GM19328 (cell line): Measurements from ENCODE around the gene APAF1.
"Not testable (repeated sequence)": the region's sequence is repeated elsewhere in the genome, so short reads cannot be mapped to it uniquely, and the experiment has no call there.

Experiments used
- ATAC-seq: cut with Tn5 transposase; IDR thresholded peaks from one replicate; pipeline ENCODE4 v1.9.1; 2021; ENCODE audit warnings: mild to moderate bottlenecking, moderate library complexity; ENCODE audit not compliant: unreplicated experiment

Gene APAF1

GRCh38 chr12:98754095-98754494 is 109.0 kb downstream of the APAF1 start:
- peak; percentile 99 for ATAC-seq

DNA sequence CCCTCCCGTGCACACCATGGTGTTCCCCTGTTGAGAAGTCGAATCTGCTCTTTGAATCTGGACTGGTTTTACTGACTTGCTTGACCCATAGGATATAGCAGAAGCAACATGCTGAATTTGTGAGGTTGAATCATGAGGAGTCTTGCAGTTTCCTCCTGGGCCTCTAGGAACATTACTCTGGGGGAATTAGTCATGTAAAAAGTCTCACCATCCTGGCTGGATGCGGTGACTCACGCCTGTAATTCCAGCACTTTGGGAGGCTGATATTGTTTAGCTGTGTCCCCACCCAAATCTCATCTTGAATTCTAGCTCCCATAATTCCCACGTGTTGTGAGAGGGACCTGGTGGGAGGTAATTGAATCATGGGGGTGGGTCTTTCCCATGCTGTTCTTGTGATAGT is 110.8 kb downstream of the APAF1 start:
- ATAC-seq: not testable (repeated sequence)

GRCh38 chr12:98757455-98757854 is 112.4 kb downstream of the APAF1 start:
- ATAC-seq: no peak

- ATAC-seq: no peak
These were observed 113.2 kb downstream of the APAF1 start for GRCh38 chr12:98758331-98758730.

DNA sequence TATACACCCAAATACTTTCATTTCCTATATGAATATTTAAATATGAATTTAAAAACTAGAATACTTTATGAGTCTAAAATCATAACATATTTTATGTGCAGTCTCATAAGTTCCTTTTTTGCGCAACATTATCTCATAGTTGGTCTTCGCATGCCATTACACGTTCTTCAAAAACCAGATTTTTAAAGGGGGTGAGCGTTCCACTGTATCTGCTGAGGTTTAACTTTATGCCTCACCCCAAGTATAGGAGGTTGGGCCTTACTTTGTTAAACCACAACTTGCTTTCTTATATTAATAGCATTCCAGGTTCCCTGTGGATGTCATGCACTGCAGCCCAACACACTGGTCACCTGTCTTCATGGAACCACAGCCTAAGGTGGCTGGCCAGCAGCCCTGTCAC is 118.6 kb downstream of the APAF1 start:
- no peak for ATAC-seq

- ATAC-seq: no peak
These were observed 122.2 kb downstream of the APAF1 start for GRCh38 chr12:98767248-98767647.

DNA sequence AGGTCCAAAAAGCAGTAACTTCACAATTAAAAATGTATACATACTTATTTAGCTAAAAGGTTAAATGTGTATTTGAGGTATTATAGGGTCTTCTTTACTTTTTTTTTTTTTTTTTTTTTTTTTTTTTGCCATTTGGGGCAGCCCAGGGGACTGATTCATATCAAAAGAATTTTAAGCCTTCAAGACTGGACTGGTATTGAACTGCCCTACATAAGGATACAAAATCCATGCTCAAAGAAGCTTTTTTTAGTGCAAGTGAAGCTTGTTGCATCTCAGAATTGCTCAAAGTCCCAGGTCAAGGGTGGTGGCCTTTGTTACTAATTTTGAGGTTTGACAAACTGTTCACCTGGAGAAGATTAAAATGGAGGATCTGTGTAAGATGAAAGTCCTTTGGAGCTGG is 124.0 kb downstream of the APAF1 start:
- ATAC-seq: no peak

GRCh38 chr12:98770230-98770629 is 125.1 kb downstream of the APAF1 start:
- ATAC-seq: no peak

DNA sequence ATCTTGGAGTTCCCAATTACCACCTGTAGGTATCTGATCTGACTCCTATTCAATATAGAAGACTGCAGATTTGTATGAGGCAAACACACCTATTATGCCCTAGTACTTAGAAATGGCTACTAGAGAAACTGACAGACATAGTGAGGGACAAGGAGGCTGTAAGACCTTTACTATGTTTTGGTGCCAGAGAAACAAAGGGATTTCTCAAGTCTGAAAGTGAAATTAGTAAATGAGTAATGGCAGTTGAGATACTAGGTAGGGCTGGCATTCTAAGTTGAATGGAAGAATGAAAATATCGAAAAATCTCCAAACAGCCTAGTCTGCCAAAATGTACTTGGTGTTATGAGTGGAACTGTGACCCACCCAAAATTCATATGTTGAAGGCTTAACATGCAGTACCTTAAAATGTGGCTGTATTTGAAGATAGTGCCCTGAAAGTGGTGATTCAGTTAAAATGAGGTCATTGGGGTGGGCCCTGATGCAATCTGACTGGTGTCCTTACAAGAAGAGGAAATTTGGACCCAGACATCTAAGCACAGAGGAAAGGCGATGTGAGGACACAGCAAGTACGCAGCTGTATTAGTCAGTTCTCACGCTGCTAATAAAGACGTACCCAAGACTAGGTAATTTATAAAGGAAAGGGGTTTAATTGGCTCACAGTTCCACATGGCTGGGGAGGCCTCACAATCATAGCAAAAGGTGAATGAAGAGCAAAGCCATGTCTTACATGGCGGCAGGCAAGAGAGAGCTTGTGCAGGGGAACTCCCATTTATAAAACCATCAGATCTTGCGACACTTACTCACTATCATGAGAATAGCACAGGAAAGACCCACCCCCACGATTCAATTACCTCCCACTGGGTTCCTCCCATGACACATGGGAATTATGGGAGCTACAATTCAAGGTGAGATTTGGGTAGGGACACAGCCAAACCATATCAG is 127.0 kb downstream of the APAF1 start:
- ATAC-seq: no peak

DNA sequence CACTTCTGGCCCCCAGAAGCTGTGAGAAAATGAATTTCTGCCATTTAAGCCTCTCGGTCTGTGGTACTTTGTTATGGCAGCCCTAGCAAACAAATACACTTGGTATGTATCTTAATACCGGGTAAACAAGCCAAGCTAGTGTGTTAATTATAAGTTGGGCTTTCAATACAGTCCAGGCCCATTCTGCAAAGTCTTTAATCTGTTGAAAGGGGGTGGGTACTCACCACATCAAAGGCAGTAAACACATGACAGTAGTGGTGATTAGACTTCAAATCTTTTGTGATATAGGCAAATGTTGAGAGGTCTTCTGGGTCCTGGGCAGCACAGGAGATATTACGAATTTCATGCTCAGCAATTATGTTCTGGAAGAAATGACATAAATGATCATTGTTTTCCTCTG is 127.7 kb downstream of the APAF1 start:
- no peak for ATAC-seq

DNA sequence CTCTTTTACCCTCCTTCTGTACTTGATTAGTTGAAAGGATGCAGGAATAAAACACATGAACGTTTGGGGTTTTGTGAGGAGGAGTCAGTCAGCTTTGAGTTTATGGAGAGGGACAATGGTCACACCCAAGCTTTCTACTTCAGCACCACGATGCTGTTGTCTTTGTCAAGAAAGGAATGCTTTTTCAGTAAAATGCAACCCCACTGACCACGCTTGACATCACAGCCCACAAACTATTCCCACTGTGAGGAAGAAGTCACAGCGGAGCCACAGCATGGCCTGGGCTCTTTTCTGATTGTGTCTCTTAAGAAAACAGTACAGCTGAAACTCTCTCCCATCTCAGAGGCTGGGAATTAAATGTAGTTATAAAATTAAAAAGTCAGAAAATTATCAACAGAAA is 135.2 kb downstream of the APAF1 start:
- ATAC-seq: no peak

DNA sequence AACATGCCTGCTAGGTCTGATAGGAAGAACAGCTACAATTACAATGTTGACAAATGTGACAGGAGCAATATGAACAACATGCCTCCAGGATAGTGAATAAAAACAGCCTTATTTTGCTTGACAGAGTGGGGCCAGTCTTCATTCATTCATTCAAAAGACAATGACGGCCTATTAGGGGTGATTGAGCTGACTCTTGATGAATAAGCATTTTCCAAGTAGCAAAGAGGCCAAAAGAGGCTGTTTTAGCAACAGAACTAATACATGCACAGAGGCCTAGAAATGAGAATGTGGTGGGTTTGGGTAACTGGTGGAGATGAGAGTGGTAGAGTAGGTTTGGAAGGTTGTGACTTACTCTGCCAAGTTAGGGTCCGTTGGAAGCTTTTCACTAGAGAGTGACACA is 138.3 kb downstream of the APAF1 start:
- no peak for ATAC-seq
